GM12878 (cell line): Measurements from ENCODE around the gene SRSF10. TPM values are rescaled to one million over a fixed set of nuclear protein-coding genes. Genes with fewer than 3 reads are reported as not detected.
A peak's percentile ranks its signal among the peaks of the same experiment; 100 is the strongest.

Experiments
- ATAC-seq: fragments of 200-7000 bp; cut with Tn5 transposase; 3 replicates; pipeline ENCODE4 v1.9.1; 2020; ENCODE audit warnings: mild to moderate bottlenecking, moderate library complexity
- BruUV-seq: library from RNA; stranded (reverse); fragments of 400-500 nt; replicated peaks from 2 replicates; lab custom pipeline; 2021; lab: Mats Ljungman, UMichigan
- CTCF ChIA-PET: fragments of 300-600 bp; sonication (Branson Sonifier 250); formaldehyde crosslinking; extraction: SDS; loops from one replicate; lab custom pipeline; 2021; ENCODE audit warnings: inconsistent platforms; lab: Yijun Ruan, JAX
- POLR2A ChIA-PET: fragments of 350-600 bp; formaldehyde crosslinking; extraction: SDS; loops from one replicate; lab custom pipeline; 2021; ENCODE audit warnings: inconsistent platforms; lab: Charles Lee
- RAD21 ChIA-PET: fragments of 300-600 bp; sonication (Branson Sonifier 250); formaldehyde crosslinking; loops from one replicate; lab custom pipeline; 2023; ENCODE audit warnings: antibody characterized with exemption; ENCODE audit not compliant: unreplicated experiment; lab: Charles Lee
- SMC1A ChIA-PET: fragments of 300-600 bp; sonication (Branson Sonifier 250); formaldehyde crosslinking; loops from one replicate; lab custom pipeline; 2023; ENCODE audit not compliant: unreplicated experiment, uncharacterized antibody; lab: Charles Lee
- DNase-seq: peaks from one replicate; pipeline ENCODE4 v3.0.0-alpha.2; 2011; ENCODE audit warnings: low read depth, low spot score
- FAIRE-seq: peaks from 3 replicates; lab custom pipeline; 2011; peaks lifted over from hg19 to GRCh38; lab: Jason Lieb, UNC
- H2AFZ ChIP-seq: 2 replicates; pipeline ENCODE4 v1.6.0; 2011; ENCODE audit warnings: low read depth, low read length, control low read depth; ENCODE audit not compliant: control insufficient read depth
- H3K27ac ChIP-seq: 2 replicates; pipeline ENCODE4 v1.5.1; 2011; ENCODE audit warnings: control low read depth; ENCODE audit not compliant: control insufficient read depth, insufficient read depth
- H3K27me3 ChIP-seq, 2 experiments: replicated peaks in 1 of 2; 2 replicates each; pipeline versions ENCODE4 v1.6.0 to v1.6.1; 2011; ENCODE audit warnings: low read length in 1 of 2; ENCODE audit not compliant: control insufficient read depth in 2 of 2, insufficient read depth in 2 of 2
- H3K36me3 ChIP-seq, 2 experiments: 2 replicates each; pipeline ENCODE4 v1.5.1; 2011; ENCODE audit warnings: low read length in 1 of 2; ENCODE audit not compliant: control insufficient read depth in 2 of 2, insufficient read depth in 2 of 2
- H3K4me1 ChIP-seq: 2 replicates; pipeline ENCODE4 v1.6.1; 2011; ENCODE audit warnings: mild to moderate bottlenecking, low read length, moderate library complexity, mixed read lengths; ENCODE audit not compliant: control insufficient read depth, insufficient read depth
- H3K4me2 ChIP-seq: 2 replicates; pipeline ENCODE4 v1.6.0; 2011; ENCODE audit warnings: control low read depth; ENCODE audit not compliant: control insufficient read depth, insufficient read depth
- H3K4me3 ChIP-seq: fragments of 200-600 bp; sonication (generic); 2 replicates; pipeline ENCODE4 v1.5.1; 2016
- H3K79me2 ChIP-seq: 2 replicates; pipeline ENCODE4 v1.6.0; 2011; ENCODE audit warnings: low read length; ENCODE audit not compliant: control insufficient read depth, insufficient read depth
- H3K9ac ChIP-seq: 2 replicates; pipeline ENCODE4 v1.8.0; 2011; ENCODE audit warnings: low read length, control low read depth, mixed read lengths; ENCODE audit not compliant: control insufficient read depth, insufficient read depth
- H3K9me3 ChIP-seq: replicated peaks from 3 replicates; pipeline ENCODE4 v1.5.1; 2011; ENCODE audit warnings: mild to moderate bottlenecking, low read length; ENCODE audit not compliant: control insufficient read depth, insufficient read depth
- H4K20me1 ChIP-seq: 2 replicates; pipeline ENCODE4 v1.6.0; 2011; ENCODE audit not compliant: control insufficient read depth, insufficient read depth
- BHLHE40 ChIP-seq, 2 experiments: fragments of 450-650 bp in 1 of 2; IDR thresholded peaks; 2 replicates each; pipeline ENCODE4 v1.6.1; 2011 to 2017; ENCODE audit warnings: low read depth in 2 of 2, borderline replicate concordance in 1 of 2, improper control_type of control experiment in 1 of 2, low read length in 1 of 2, mild to moderate bottlenecking in 1 of 2
- BMI1 ChIP-seq: fragments of 450-650 bp; IDR thresholded peaks from 2 replicates; pipeline ENCODE4 v1.6.1; 2016; ENCODE audit warnings: mild to moderate bottlenecking, moderate library complexity, borderline replicate concordance
- EED ChIP-seq: sonication (generic); IDR thresholded peaks from 2 replicates; pipeline ENCODE4 v1.6.1; 2016; ENCODE audit warnings: antibody characterized with exemption, low read depth
- HSF1 ChIP-seq: fragments of 150-350 bp; IDR thresholded peaks from 2 replicates; pipeline ENCODE4 v1.6.1; 2014; ENCODE audit warnings: mild to moderate bottlenecking, low read depth, low read length
- KDM1A ChIP-seq: fragments of 200-600 bp; sonication (generic); IDR thresholded peaks from 2 replicates; pipeline ENCODE4 v1.6.1; 2016; ENCODE audit warnings: borderline replicate concordance
- MAX ChIP-seq: IDR thresholded peaks from 2 replicates; pipeline ENCODE4 v1.6.1; 2012; ENCODE audit warnings: low read depth, low read length, improper control_type of control experiment
- NFYA ChIP-seq: IDR thresholded peaks from 2 replicates; pipeline ENCODE4 v1.6.1; 2011; ENCODE audit warnings: low read depth, mild to moderate bottlenecking, low read length, improper control_type of control experiment, borderline replicate concordance
- POLR2AphosphoS2 ChIP-seq: IDR thresholded peaks from 2 replicates; pipeline ENCODE4 v1.6.1; 2011; ENCODE audit warnings: low read depth, mild to moderate bottlenecking, low read length, improper control_type of control experiment, moderate library complexity
- WGBS: methylation state at CpG from one replicate; pipeline ENCODE4 v1.1.6; 2016; ENCODE audit warnings: low lambda C conversion rate; ENCODE audit not compliant: insufficient replicate concordance, insufficient coverage; ENCODE audit errors: missing lambda C conversion rate; 5-methylcytosine and 5-hydroxymethylcytosine counted together
- in situ Hi-C: fragments of 300-500 bp; cut with MboI; formaldehyde crosslinking; loops from 9 replicates; pipeline ENCODE4 v1.14.3; 2018; ENCODE audit warnings: mixed read lengths
- intact Hi-C: fragments of 100-400 bp; cut with micrococcal nuclease; formaldehyde crosslinking; loops from one replicate; pipeline ENCODE4 v1.14.2; 2022; ENCODE audit not compliant: unreplicated experiment
- polyA plus RNA-seq, 11 experiments: library from polyadenylated mRNA; depleted of rRNA in 4 of 11; unstranded in 6 of 11; stranded (reverse) in 5 of 11; fragments of >200 nt; fragmentation: Nextera tagmentation in 4 of 11; fragmentation: Illumina TruSeq in 1 of 11; extraction: Ambion mirVana in 4 of 11; extraction: Trizol in 1 of 11; gene quantifications; 1 replicate in 1 of 11; 2 replicates in 10 of 11; pipeline versions ENCODE4 v1.2.1 to v1.2.3, GENCODE V29; 2011 to 2016; ENCODE audit warnings: inconsistent platforms in 2 of 11, missing spikeins in 2 of 11, low read depth in 1 of 11
- total RNA-seq, 4 experiments: library from RNA; depleted of rRNA in 3 of 4; stranded (reverse); fragments of >200 nt in 3 of 4; fragmentation: Illumina TruSeq in 1 of 4; extraction: Trizol in 1 of 4; gene quantifications; 2 replicates each; pipeline versions ENCODE4 v1.2.1 to v1.2.3, GENCODE V29; 2013 to 2021

Gene SRSF10
- total and polyA plus RNA-seq, 10 of the 15 experiments (the other 5 are each of a cell fraction or from before 2014, with no cell fraction given): 157 to 279 (median 222) TPM

- intact Hi-C loops (loop anchor here (5.0 kb wide), 2 partner anchors 70 to 235 kb away; no protein-coding TSS in a partner anchor), in situ Hi-C loops (no loop called here)
- ChIA-PET CTCF (interaction anchor here (0.9 to 2.8 kb wide), 12 partner anchors 7 to 113 kb away, joined by 3 to 10 read pairs (median 4); partner anchors contain the start of gene CNR2), RAD21 (interaction anchor here (1.0 to 5.1 kb wide), 7 partner anchors 20 to 148 kb away, joined by 3 to 29 read pairs (median 6); partner anchors contain the start of gene SRSF10), SMC1A (interaction anchor here (0.7 to 9.6 kb wide), 13 partner anchors 9 to 146 kb away, joined by 3 to 77 read pairs (median 4); no protein-coding TSS in a partner anchor), POLR2A (interaction anchor here (0.6 to 8.1 kb wide), 6 partner anchors 22 to 71 kb away, joined by 3 to 108 read pairs (median 4); partner anchors contain the start of gene SRSF10)
- TF ChIP-seq KDM1A (no peak), MAX (no peak), POLR2AphosphoS2 (no peak), BMI1 (no peak), NFYA (no peak), BHLHE40 (IDR thresholded peaks at IDR 0.05; ENCODE audit: borderline replicate concordance in 1 of 2, low read depth in 2 of 2, low read length in 1 of 2) (no peak), HSF1 (no peak), EED (no peak)
- H2AFZ ChIP-seq: peak overlapping the region; percentile 17; the same call in 1 of the 2 replicates
- H3K4me2 ChIP-seq: no peak overlapping the region; the same call in 1 of the 2 replicates
- H3K27ac ChIP-seq: no peak overlapping the region
- H4K20me1 ChIP-seq: no peaks in the 10 kb centered on the region
- DNase-seq (no peak), ATAC-seq (no peak), FAIRE-seq (no peak)
- peaks cover 27% of the 10 kb centered on the region for H3K79me2 ChIP-seq
- over 99% methylated on average over 7 of the region's 7 CpGs for WGBS
- BruUV-seq: no TSS peak
- H3K9me3 ChIP-seq: no peaks in the 10 kb centered on the region
- peaks cover 27% of the 10 kb centered on the region for H3K4me1 ChIP-seq
- no peak overlapping the region for H3K4me3 ChIP-seq
- H3K27me3 ChIP-seq: no peaks in the 10 kb centered on the region
- peaks cover 0 to 3% of the 10 kb centered on the region in 2 experiments; a peak in 1 of 4 replicates for H3K36me3 ChIP-seq
- no peak overlapping the region for H3K9ac ChIP-seq
Observed at GRCh38 chr1:23957096-23957495, 23.0 kb downstream of the SRSF10 start.
